Measurements from ENCODE around the gene ACSM6. TPM values are rescaled to one million over a fixed set of nuclear protein-coding genes. Genes with fewer than 3 reads are reported as not detected.

Gene ACSM6
- total RNA-seq, 1 donor from 2014 or later, result not detected

DNA sequence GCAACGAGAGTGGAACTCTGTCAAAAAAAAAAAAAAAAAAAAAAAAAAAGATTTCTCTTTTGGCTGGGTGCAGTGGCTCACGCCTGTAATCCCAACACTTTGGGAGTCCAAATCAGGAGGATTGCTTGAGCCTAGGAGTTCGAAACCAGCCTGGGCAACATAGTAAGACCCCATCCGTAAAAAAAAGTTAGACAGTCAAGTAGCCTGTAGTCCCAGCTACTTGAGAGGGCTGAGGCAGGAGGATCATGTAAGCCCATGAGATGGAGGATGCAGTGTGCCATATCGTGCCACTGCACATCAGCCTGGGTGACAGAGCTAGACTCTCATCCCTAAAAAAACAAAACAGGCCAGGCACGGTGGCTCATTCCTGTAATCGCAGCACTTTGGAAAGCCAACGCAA, 71.5 kb downstream of the ACSM6 start:
- DNase-seq (ENCODE audit: low spot score in 2 of 2, unreplicated experiment in 2 of 2), result no peak
- Mint-ChIP-seq H3K9me3 (no peaks in the 10 kb centered on the region), H3K4me3 (no peak overlapping the region), H3K4me1 (peaks cover 50% of the 10 kb centered on the region), H3K27ac (peak overlapping the region; percentile 77), H3K27me3 (ENCODE audit: low read depth) (no peaks in the 10 kb centered on the region), H3K36me3 (peaks cover 7% of the 10 kb centered on the region)
- TF ChIP-seq, protein P1, sequence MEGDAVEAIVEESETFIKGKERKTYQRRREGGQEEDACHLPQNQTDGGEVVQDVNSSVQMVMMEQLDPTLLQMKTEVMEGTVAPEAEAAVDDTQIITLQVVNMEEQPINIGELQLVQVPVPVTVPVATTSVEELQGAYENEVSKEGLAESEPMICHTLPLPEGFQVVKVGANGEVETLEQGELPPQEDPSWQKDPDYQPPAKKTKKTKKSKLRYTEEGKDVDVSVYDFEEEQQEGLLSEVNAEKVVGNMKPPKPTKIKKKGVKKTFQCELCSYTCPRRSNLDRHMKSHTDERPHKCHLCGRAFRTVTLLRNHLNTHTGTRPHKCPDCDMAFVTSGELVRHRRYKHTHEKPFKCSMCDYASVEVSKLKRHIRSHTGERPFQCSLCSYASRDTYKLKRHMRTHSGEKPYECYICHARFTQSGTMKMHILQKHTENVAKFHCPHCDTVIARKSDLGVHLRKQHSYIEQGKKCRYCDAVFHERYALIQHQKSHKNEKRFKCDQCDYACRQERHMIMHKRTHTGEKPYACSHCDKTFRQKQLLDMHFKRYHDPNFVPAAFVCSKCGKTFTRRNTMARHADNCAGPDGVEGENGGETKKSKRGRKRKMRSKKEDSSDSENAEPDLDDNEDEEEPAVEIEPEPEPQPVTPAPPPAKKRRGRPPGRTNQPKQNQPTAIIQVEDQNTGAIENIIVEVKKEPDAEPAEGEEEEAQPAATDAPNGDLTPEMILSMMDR (IDR thresholded peaks at IDR 0.05; ENCODE audit: unreplicated experiment), result no peak

- Mint-ChIP-seq H3K9me3 (no peaks in the 10 kb centered on the region), H3K36me3 (peaks cover 7% of the 10 kb centered on the region)
- DNase-seq (ENCODE audit: low spot score in 2 of 2, unreplicated experiment in 2 of 2), result no peak
Observed at GRCh38 chr10:95266674-95267095, 72.6 kb downstream of the ACSM6 start.

DNA sequence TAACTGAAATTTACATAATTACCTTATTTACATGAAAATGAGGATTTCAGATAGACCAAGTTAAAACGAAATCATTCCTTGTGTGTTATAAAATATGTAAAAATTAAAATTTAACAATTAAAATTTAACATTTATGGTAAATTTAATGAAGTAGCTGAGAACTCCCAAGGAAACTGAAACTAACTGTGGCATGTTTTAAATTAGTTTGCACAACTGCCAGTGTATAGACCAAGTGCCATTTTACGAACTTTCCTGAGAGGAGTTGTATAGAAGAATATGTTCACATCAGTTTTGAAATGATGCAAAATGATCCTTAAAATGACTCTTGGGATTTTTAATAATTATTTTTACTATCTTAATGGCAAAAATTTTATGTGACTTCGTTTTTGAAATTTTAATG, 73.2 kb downstream of the ACSM6 start:
- H3K27me3 Mint-ChIP-seq (ENCODE audit: low read depth), result no peaks in the 10 kb centered on the region
- H3K4me1 Mint-ChIP-seq, result peaks cover 41% of the 10 kb centered on the region
- H3K4me3 Mint-ChIP-seq, result no peak overlapping the region
- no peak for DNase-seq (ENCODE audit: low spot score in 2 of 2, unreplicated experiment in 2 of 2)
- H3K9me3 Mint-ChIP-seq, result no peaks in the 10 kb centered on the region
- no peak overlapping the region for H3K27ac Mint-ChIP-seq
- peaks cover 7% of the 10 kb centered on the region for H3K36me3 Mint-ChIP-seq
- TF ChIP-seq, protein P1 (IDR thresholded peaks at IDR 0.05; ENCODE audit: unreplicated experiment), result no peak

More at GRCh38 chr10:95266674-95267095, 72.6 kb downstream of the ACSM6 start:
- TF ChIP-seq, protein P1 (IDR thresholded peaks at IDR 0.05; ENCODE audit: unreplicated experiment), result no peak
- no peaks in the 10 kb centered on the region for H3K27me3 Mint-ChIP-seq (ENCODE audit: low read depth)
- H3K27ac Mint-ChIP-seq, result peak overlapping the region; percentile 96
- H3K4me3 Mint-ChIP-seq, result no peak overlapping the region
- peaks cover 41% of the 10 kb centered on the region for H3K4me1 Mint-ChIP-seq

- peak in 1 of 2 experiments; percentile 33 for DNase-seq (ENCODE audit: low spot score in 2 of 2, unreplicated experiment in 2 of 2)
- no peaks in the 10 kb centered on the region for H3K27me3 Mint-ChIP-seq (ENCODE audit: low read depth)
- peak overlapping the region; percentile 98 for H3K27ac Mint-ChIP-seq
- H3K4me3 Mint-ChIP-seq, result no peak overlapping the region
- no peaks in the 10 kb centered on the region for H3K9me3 Mint-ChIP-seq
- H3K36me3 Mint-ChIP-seq, result peaks cover 3% of the 10 kb centered on the region
- TF ChIP-seq, protein P1 (IDR thresholded peaks at IDR 0.05; ENCODE audit: unreplicated experiment), result no peak
- H3K4me1 Mint-ChIP-seq, result peaks cover 40% of the 10 kb centered on the region
Observed at GRCh38 chr10:95268438-95268837, 74.4 kb downstream of the ACSM6 start.

- Mint-ChIP-seq H3K4me1 (peaks cover 37% of the 10 kb centered on the region), H3K36me3 (no peaks in the 10 kb centered on the region), H3K9me3 (peaks cover 3% of the 10 kb centered on the region), H3K27me3 (ENCODE audit: low read depth) (no peaks in the 10 kb centered on the region), H3K27ac (peak overlapping the region; percentile 88), H3K4me3 (no peak overlapping the region)
- TF ChIP-seq, protein P1 (IDR thresholded peaks at IDR 0.05; ENCODE audit: unreplicated experiment), result no peak
- DNase-seq (ENCODE audit: low spot score in 2 of 2, unreplicated experiment in 2 of 2), result no peak
Observed at GRCh38 chr10:95273393-95274312, 79.6 kb downstream of the ACSM6 start.

Data from mesothelial cell of epicardium (in vitro differentiated cells).